LoVo (cell line): ENCODE data around the gene SERPINE1.
A peak's percentile ranks its signal among the peaks of the same experiment; 100 is the strongest.

Source experiments
- DNase-seq: peaks from one replicate; pipeline ENCODE4 v3.0.0-alpha.2; 2016; ENCODE audit warnings: low spot score

Gene SERPINE1

DNA sequence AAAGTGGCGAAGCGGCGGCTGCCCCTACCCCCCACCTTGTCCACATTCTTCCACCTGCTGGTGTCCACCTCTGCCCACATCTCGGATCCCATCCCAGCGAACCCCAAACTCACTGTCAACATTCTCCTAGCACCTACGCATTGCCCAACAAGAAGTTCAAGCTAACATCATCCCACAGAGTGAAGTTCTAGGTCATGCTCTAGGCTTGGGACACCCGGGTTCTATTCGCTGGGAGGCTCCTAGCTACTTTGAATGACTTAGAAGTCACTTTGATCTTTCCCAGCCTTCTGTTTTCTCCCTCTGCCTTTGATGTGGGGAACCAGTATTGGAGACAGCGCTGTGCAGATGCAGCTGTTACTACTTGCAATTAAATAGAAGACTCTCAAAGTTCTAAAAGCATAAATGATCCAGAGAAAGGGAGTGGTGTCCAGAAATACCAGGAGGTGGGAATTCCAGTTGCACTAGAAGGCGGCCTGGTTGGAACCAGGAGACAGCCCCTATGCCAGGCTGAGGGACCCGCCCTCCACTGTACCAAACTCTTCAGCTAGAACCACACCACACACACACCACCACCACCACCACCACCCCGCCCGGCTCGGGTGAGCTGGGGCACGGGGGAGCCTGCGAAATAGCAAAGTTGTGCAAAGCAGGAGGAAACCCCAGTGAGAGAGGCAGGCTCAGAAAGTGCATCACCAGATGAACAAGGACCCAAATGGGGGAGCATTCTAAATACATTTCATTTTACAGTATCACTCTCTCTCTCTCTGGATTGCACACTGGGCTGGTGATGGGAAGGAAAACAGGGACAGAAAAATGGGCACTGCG lies 43.9 kb downstream of the SERPINE1 start:
- DNase-seq, result no peak

DNA sequence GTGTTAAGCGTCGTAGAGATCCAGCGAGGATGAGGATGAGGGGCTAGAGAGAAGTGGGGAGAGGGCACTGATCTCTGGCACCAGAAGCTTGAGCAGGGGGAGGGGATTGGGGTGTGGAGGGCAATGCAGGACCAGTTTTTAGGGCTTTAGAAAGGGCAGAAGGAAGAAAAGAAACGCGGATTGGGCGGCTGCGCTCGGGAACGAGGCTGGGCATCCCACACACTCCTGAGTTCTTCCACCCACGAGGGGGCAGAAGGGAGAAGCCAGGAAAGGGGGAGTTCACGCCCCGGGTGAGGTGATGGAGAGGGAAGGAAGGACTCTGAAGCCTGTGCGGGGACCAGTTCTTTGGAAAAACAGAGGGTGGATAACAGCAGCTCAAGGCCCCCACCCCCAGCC lies 44.5 kb downstream of the SERPINE1 start:
- no peak for DNase-seq

DNA sequence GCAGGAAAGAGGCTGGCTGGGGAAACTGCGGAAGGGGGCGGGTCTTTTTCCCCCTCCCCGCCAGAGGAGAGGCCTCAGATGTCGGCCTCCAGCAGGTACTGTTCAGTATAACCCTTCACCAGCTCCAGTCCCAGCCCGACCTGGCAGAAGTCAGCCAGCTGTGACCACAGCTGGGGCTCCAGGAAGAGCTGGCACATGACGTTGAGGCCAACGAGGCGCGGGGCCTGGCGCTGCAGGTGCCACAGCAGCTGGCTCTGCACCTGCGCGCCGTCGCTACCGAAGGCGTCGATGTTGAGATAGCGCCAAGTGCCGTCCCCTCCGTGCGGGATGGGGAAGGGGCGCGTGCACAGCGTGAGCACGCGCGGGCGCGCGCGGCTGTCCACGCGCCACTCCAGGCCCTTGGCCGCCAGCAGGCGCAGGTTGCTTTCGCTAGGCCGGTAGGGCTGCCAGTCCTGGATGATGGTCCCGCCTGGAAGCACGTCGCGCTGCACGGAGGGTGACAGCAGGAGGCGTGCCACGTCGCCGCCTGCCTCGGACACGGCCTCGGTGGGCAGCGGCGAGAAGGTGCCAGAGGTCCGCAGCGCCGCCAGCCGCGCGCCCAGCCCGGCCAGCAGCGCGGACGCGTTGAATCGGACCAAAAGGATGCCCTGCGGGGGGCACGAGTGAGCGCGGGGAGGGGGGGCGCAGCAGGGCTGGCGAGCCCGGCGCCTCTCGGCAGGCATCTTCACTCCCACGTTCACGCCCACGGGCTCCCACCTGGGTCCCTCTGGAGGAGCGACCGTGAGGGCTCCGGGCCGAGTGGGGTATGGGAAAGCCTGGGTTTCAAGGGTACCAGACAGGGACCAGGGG lies 45.3 kb downstream of the SERPINE1 start:
- no peak for DNase-seq

DNA sequence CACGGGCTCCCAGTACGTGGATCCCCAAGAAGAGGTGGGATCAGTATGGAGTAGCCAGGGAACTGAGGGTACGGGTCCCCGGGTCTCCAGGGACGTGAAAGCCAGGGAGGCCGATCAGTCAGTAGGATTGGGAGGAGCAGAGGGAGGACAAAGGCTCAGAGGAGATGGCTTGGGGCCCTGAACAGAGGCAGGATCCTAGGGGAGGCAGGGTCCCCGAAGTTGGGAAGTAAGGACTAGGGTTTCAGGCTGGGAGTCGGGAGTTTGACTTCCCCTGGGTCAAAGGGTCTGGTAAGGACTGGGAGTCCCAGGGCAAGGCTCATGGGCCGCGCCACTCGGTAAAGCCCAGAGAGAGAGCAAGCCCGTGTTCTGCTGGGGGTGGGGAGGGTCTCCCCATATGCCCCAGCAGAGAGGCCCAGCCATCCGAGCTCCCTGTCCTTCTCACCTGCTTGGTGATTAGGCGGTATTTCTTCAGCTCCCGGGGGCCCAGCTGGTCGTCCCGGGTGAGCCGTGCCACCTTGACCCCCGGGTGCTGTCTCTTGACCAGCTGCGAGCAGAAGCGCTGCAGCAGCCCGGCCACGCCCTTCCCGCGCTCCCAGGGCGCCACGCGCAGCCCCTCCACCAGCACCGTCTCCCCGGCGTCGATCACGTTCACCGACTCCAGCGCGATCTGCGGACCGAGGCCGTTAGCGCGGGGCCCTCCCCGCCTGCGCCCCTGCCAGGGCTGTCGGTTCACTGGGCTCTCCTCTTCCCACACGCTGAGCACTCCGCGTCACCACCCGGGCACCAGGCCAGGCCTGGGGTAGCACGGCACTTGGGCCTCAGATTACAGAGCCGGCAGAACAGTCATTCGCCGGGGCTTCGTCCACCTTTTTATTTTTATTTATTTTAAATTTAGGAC lies 46.2 kb downstream of the SERPINE1 start:
- DNase-seq, result peak; percentile 74

DNA sequence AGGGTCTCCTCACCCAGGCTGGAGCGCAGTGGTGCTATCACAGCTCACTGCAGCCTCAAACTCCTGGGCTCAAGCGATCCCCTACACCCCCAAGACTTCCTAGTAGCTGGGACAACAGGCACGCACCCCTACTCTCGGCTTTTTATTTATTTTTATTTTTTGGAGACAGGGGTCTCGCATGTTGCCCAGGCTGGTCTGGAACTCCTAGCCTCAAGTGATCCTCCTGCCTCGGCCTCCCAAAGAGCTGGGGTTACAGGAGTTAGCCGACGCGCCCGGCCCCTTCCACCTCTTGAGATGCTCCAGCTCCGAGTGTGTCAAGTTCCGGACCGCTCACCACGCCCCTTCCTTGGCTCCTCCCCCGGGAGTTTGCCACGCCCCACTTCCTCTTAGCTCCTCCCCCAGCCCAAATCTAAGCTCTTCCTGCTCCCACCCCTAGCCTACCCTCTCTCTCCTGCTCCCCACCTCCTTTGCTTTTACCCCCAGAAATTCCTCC lies 46.9 kb downstream of the SERPINE1 start:
- peak; percentile 46 for DNase-seq

DNA sequence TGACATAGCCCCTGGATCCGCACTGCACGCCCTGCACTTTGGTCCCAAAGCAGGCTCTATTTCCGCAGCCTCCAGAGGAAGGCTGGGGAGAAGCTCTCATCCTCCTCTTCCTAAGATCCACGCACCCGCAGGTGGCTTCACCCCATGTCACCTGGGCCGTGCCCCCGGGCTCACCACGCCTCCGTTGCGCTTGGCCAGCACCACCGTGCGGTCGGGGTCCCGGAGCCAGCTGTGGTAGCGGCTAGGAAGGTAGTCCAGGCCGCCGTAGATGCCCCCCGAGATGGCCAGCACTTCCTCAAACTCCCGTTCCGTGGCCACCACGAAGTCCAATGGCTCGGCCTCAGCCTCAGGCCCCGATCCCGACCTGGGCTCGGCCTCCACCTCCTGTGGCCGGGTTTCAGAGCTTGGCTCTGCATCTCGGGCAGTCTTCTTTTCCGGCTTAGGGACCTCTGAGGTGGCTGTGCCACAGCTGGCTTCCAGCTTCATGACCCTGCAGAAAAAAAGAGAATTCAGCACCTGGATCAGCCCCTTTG lies 47.5 kb downstream of the SERPINE1 start:
- no peak for DNase-seq

DNA sequence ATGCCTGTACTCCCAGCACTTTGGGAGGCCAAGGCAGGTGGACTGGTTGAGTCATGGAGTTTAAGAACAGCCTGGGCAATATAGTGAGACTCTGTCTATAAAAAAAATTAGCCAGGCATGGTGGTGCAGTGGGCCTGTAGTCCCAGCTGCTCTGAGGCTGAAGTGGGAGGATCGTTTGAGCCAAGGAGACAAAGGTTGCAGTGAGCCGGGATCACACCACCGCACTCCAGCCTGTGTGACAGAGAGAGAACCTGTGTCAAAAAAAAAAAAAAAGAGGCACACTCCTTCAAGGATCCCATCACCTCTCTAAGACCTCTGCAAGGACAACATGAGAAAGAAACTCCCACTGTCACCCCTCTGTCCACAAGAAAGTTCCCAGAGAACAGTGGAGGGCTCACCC lies 48.8 kb downstream of the SERPINE1 start:
- DNase-seq, result no peak

DNA sequence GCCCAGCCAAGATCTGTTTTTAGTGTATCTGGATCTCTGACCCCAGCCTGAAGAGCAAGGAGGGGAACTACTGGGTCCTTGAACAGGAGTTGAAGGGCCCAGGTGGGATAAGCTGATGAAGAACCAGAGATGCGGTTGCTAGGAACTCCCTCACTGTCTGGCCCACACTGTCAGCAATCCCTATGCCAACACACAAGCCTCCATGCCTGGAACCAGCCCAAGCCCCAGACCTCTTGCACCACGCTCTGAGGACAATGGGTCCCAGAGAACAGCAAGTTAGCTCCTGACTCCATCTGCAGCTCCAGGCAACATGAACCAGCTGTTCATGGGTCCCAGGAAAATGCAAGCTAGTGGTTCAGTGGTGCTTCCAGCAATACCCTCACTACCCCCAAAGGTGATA lies 50.7 kb downstream of the SERPINE1 start:
- no peak for DNase-seq

DNA sequence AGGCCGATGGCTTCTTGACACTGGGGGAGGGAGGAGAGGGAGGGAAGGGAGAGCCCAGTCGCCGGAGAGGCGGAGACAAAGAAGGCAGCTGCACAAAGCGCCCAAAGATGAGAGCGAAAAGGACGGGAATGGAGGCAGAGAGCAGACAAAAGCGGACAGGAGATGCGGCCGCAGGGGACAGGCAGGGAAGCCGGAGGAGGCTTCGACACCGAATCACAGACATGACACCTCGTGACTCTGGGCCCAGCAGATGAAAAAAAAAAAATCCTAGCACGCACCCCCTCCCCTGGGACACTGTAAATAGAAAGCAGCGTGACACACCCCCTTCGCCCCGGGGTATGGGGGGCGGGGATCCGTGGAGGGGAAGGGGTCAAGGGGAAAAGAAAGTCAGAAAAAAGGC lies 52.2 kb downstream of the SERPINE1 start:
- DNase-seq, result no peak

DNA sequence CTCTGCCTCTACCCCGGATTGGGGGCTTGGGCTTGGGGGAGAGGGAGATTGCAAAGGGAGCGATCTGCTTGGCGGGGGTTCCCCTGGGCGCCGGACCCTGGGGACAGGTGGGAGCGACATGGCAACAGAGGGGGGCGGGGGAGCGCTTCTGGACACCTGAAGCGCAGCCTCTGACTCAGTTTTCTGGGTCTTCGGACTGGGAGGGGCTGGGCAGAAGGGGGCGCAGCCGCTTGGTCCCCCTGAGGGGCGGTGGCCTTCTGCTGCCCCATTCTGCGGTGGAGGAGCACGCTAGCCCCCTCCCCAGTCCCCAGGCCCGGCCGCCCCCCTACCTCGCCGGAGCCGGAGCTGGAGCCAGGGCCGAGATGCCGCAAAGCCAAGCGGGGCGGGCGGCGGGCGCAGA lies 52.8 kb downstream of the SERPINE1 start:
- no peak for DNase-seq

DNA sequence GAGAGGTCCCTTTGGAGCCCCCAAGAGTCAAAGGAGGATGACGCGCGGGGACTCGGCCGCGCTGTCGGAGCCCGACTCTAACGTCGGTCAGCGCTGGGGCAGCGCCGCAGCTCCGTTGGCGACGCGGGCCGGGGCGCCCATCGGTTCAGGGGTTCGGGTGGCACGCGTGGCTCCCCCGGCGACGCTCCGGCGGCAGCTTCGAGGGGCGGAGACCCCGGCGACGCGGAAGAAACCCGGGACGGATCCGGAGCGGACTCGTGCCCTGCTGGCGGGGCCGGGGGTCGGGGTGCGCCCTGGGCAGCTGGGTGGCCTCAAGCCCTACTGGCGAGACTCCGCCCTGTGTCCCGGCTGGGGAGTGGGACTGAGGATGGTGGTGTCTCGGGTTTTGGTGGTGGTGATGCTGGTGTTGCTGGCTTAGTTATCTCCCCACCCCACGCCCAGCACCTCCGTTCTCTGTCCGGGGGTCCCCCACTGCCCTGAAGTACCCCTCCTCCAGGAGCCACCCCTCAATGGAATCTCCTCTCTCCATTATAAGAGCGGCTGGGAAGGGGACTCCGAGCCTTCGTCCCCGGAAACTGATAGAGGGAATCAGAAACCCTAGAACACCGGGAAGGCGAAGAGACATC lies 53.3 kb downstream of the SERPINE1 start, which contains the start of gene NAT16:
TSS of gene NAT16 (minus strand) at position 164 of the 626 bp plus-strand sequence. CDS start 5,486 bp downstream, outside the sequence.
- DNase-seq, result no peak

DNA sequence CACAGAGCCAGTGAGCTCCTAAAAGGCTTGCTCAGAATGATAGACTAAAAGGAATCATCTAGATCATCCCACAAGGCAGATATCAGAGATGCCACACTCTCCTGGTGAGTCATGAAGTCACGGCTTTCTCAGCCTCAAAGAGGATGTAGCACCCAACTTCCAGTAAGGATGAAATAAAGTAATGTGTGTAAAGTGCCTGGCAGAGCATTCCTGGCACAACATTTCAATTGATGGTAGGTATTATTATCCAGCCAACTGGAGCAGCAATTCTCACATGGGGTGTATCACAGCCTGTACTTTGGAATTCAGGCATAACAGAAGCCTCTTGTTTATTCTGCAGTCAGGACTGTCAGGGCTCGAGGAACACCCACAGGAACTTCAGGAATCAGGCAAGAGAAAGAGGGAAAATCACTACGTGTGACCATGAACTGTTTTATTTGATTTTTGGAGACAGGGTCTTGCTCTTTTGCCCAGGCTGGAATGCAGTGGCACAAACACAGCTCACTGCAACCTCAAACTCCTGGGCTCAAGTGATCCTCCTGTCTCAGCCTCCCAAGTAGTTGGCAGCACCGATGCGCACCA lies 58.4 kb downstream of the SERPINE1 start:
- DNase-seq, result no peak

DNA sequence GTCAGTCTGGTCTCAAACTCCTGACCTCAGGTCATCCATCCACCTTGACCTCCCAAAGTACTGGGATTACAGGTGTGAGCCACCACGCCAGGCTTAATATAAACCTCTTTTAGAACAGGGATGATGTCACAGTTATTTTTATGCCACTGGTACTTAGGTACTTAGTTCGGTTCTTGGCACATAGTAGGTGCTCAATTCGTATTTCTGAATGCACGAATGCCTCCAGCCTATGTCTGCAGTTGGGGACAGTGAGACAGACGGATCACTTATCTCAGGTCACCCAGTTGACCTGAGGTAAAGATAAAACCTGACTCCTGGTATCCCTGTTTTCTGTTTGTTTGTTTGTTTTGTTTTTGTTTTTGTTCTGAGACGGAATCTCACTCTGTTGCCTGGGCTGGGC lies 59.3 kb downstream of the SERPINE1 start:
- DNase-seq, result no peak

DNA sequence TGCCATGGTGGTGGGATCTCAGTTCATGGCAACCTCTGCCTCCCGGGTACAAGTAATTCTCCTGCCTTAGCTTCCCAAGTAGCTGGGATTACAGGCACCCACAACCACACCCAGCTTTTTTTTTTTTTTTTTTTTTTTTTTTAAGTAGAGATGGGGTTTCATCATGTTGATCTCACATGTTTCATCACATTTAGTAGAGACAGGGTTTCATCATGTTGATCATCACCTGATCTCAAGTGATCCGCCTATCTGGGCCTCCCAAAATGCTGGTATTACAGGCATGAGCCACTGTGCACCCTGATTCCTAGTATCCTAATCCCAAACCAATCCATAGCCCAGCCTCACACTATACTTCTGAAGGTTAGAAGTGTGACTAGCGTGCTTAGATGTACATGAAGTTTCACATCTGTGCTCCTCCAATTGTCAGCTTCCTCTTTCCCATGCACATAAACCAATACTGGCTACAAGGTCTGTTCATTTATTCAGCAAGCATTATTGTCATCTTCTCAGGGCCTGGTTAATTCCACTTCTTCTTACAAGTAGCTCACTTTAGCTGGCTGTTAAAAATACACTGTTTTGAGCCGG lies 60.0 kb downstream of the SERPINE1 start:
- no peak for DNase-seq
